ENCODE results near the gene PRIMA1.

DNA sequence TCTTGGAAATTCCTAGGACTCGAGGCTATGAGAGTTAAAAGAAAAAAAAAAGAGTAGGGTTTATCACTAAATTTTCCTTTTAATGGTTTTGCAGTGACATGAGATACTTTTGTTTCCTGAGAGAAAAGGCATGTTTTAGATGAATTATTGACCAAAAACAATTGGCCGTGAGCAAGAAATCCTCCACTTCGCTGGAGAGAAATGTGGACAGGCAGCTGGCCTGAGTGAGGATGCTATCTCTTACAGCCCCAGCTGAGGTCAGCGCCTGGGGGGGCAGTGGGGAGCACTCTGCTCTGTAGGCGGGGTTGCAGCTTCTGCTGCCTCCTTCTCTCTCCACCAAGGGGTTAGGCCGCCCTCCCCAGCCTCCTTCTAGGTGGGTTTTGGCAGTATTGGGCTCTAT, 54.7 kb downstream of the PRIMA1 start:
- TF ChIP-seq EZH2phosphoT487 (IDR thresholded peaks at IDR 0.05; ENCODE audit: borderline replicate concordance, low read length): no peak
- TF ChIP-seq, protein P1, sequence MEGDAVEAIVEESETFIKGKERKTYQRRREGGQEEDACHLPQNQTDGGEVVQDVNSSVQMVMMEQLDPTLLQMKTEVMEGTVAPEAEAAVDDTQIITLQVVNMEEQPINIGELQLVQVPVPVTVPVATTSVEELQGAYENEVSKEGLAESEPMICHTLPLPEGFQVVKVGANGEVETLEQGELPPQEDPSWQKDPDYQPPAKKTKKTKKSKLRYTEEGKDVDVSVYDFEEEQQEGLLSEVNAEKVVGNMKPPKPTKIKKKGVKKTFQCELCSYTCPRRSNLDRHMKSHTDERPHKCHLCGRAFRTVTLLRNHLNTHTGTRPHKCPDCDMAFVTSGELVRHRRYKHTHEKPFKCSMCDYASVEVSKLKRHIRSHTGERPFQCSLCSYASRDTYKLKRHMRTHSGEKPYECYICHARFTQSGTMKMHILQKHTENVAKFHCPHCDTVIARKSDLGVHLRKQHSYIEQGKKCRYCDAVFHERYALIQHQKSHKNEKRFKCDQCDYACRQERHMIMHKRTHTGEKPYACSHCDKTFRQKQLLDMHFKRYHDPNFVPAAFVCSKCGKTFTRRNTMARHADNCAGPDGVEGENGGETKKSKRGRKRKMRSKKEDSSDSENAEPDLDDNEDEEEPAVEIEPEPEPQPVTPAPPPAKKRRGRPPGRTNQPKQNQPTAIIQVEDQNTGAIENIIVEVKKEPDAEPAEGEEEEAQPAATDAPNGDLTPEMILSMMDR (IDR thresholded peaks at IDR 0.05; ENCODE audit: low read depth, low read length, poor library complexity, severe bottlenecking): no peak
